NT2/D1 (cell line): ENCODE results near the gene HERPUD2.

ENCODE experiments used
- YY1 ChIP-seq: IDR thresholded peaks from 2 replicates; pipeline ENCODE4 v1.6.1; 2011; ENCODE audit not compliant: insufficient read length, insufficient read depth
- ZNF274 ChIP-seq: IDR thresholded peaks from 2 replicates; pipeline ENCODE4 v1.6.1; 2011; ENCODE audit warnings: mild to moderate bottlenecking, low read depth, low read length

GRCh38 chr7:35736725-35737124, 41.8 kb upstream of the HERPUD2 start:
- TF ChIP-seq YY1 (no peak), ZNF274 (no peak)
